IPS DF 19.7 (cell line): Measurements from ENCODE around the gene UFD1.

Source experiments
- DNase-seq: peaks from one replicate; pipeline ENCODE4 v3.0.0-alpha.2; 2013; ENCODE audit warnings: low read depth, low spot score

The UFD1 gene

GRCh38 chr22:19471572-19471971, 7.4 kb downstream of the UFD1 start:
- no peak for DNase-seq

GRCh38 chr22:19470010-19470409, 9.0 kb downstream of the UFD1 start:
- DNase-seq = no peak

DNA sequence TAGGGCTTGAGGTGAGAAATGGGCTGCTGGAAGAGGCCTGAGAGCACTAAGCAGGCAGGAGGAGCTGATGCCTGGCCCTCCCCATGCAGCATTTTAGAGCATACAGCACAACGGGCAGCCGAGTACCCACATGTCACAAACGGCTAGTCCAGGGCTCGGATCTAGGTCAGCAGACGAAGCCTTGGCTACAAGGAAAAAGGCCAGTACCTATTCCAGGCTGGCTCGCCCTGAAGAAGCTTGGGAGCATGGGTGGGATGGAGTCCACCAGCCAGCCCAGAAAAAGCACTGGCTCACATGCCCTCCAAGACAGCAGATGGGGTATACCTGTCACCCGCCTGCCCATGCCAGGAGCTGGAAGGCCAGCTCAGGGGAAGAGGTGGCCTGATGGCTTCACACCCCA, 9.6 kb downstream of the UFD1 start:
- no peak for DNase-seq

DNA sequence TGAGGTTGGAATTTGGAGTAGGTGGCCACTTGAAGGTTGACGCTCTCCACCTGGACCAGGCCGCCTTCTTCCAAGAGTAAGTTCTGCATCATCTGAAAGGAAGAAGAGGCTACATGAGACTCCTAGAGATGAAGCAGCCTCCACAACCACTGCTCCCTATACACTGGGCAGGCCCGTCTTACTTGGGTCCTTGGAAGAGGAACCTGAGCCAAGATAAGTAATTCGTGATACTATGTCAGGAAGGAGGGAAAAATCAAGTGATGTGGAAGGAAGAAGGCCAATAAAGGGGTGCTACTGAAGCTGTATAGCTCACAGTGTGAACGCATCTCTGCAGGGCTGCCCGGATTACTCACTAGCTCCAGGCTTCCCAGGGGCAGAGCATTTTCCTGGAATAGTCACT, 11.1 kb downstream of the UFD1 start:
- no peak for DNase-seq

GRCh38 chr22:19466848-19467752, 11.9 kb downstream of the UFD1 start:
- no peak for DNase-seq

DNA sequence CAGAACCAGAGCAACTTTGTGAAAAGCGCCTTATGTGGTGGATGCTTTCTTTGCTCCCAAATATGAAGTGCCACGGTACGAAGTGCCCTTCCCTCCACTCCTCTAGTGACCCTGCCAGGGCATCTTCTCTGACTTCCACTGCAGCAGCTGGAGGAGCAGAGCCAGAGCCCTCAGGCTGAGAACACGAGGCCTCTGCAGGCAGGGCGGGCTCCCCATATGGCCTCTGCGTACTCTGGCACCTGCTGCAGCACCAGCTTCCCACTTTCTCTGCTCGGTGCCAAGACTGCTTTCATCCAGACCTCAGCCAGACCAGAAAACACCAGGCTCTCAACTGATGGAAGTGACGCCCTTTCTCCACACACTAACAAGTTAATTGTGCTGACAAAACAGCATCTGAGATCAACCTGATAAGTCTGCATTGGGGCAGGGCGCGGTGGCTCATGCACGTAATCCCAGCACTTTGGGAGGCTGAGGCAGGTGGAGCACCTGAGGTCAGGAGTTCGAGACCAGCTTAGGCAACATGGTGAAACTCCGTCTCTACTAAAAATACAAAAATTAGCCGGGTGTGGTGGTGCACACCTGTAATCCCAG, 12.8 kb downstream of the UFD1 start:
- DNase-seq = no peak

DNA sequence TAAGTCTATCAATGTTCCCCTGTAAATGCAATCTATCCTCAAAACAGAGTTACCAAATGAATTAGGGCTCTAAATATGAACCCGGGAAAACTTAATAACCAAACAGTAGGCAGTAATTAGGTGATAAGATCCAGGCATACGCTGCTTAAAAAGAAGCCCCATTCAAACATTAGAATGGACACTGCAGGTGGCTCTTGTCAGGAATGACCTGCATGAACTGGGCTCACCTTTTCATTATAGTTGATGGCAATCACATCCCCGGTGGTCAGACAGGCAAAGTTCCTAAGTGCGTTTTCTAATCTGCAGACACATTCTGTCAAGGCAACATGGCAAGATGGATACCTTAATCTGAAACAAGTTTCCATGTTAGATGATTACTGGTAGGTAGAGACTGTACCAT, 14.0 kb downstream of the UFD1 start:
- no peak for DNase-seq

DNA sequence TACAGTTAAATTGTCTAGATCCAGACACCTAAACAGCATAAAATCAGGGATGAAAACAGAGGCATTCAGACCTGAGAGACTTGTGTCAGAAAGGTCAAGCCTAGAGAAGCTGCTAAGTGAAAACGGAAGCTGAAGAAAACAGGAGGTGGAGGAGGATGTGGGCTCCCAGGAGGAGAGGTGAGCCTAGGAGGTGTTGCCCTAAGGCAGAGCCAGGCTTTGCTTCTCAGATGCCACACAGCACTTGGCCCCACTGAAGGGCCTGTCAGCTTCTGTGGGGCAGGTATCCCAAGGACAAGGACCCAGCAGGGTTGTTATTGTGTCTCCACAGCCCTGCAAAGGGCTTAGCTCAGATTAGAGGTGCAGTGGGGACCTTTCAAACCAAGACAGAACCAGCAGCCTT, 14.4 kb downstream of the UFD1 start:
- DNase-seq = no peak

GRCh38 chr22:19463491-19464469, 15.2 kb downstream of the UFD1 start:
- DNase-seq = no peak

DNA sequence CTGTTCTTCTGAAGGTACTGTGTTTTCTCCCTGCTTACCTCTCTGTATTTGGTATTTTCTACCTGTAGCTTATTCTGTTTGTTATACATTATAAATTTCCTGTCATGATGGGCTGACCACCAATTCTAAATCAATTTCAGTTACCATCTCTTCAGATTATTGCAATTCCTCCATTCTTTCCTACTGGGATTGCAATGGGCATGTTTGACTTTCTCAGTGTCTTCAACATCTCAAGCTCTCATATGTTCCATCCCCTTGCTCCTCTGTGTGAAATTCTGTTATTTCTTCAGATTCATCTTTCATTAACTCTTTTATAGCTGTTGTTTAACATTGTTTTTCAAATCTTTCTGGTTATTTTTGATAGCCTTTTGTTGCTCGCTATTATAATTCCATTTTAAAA, 16.0 kb downstream of the UFD1 start:
- no peak for DNase-seq

GRCh38 chr22:19461506-19461905, 17.5 kb downstream of the UFD1 start:
- DNase-seq = no peak

- DNase-seq = no peak
These were observed 19.0 kb downstream of the UFD1 start for GRCh38 chr22:19460036-19460435.

GRCh38 chr22:19457828-19458428, 21.1 kb downstream of the UFD1 start:
- no peak for DNase-seq

DNA sequence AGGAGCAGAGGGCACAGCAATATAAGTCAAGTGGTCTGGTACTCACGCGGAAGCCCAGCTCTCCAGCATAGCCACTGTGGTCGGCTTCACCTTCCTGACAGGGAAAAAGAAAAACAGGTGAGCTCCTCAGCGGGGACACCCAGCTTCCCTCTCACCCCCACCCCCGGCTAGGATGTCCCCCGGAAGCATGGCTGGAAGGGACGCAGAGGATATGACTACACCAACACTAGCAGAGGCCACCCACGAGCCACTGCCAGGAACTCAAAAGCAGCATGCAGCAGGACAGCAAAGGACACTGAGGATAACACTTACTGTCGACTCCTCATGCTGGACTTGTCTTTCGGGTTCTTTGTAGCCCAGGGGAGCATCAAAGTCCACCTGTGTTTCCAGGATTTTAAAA, 22.5 kb downstream of the UFD1 start:
- no peak for DNase-seq

DNA sequence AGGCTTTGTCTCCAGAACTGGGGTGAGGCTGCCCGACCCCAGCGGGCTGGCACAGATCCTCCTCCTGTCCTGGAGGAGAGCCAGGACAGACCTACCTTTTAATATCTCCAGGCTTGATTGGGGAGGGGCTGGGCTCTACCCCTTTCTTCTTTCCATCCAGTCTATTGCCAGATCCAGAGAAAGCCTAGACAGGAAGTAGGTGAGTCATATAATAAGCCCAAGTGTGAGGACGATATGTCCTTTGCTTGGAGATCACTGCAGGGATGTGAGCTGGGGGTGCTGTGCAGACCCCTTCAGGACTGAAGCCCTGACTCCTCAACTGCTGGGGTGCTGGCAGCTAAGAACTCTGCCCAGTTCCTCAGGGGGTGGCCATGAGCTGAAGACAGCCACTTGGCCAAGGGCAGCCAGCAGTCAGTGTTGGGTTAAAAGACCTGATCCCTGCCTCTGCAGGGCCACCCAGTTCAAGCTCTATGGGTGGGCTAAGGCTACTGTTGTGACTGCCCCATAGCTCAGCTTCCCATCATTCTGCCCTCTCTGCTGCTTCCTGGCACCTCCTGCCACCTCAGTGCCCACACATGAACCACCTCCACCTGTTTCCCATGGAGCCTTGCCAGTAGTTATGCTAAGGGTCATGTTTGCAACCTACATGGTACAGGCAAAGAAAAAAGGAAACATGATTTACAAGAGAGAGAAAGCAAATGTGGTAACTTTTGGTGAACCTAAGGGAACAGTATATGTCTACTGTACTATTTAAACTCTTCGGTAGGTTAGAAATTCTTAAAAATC, 23.2 kb downstream of the UFD1 start:
- no peak for DNase-seq

DNA sequence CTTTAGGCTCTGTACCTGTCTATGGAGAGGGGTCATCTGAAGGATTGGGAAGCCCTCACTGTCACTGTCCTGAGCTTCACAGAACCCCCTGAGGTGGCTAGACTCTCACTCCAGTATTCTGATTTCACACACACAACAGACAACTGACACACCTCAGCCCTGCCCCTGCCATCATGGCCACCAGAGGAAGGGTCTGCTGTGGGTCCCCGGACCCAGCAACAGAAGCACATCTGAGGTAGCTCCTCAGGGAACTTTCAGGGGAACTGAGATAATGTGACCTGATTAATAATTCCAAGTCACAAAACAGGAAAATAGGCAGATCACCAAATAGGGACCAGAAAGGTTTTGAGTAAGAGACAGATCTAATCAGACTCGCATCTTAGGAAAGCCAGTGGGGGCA, 24.0 kb downstream of the UFD1 start:
- DNase-seq = no peak

DNA sequence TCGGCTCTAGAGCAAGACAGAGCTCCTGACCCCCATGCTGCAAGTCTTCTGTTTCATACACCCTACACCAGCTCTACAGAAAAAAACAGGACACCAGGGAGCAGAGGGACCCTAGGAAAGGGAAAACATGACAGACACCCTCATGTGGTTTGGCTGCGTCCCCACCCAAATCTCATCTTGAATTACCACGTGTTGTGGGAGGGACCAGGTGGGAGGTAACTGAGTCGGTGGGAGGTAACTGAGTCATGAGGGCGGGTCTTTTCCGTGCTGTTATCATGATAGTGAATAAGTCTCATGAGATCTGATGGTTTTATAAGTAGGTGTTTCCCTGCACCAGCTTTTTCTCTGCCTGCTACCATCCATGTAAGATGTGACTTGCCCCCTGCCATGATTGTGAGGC, 24.8 kb downstream of the UFD1 start:
- no peak for DNase-seq

GRCh38 chr22:19453718-19454117, 25.3 kb downstream of the UFD1 start:
- no peak for DNase-seq

DNA sequence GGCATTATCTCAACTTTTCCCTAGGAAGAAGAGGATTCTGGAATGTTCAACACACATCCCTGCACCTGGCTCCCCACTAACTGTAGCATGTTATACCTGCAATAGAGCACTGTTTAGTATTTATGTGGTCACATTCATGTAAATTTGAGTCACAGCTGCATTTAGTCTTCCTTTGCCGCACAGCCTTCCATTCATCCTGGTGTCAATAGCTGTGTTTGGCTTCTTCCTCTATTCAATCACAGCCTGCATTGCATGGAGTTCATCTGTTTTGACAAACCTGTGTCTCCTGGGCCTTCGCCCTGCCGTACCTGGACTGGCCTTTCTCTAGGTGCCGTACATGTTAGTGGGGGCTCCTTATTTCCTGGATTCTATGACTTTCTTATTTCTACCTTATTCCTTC, 27.4 kb downstream of the UFD1 start:
- DNase-seq = no peak

DNA sequence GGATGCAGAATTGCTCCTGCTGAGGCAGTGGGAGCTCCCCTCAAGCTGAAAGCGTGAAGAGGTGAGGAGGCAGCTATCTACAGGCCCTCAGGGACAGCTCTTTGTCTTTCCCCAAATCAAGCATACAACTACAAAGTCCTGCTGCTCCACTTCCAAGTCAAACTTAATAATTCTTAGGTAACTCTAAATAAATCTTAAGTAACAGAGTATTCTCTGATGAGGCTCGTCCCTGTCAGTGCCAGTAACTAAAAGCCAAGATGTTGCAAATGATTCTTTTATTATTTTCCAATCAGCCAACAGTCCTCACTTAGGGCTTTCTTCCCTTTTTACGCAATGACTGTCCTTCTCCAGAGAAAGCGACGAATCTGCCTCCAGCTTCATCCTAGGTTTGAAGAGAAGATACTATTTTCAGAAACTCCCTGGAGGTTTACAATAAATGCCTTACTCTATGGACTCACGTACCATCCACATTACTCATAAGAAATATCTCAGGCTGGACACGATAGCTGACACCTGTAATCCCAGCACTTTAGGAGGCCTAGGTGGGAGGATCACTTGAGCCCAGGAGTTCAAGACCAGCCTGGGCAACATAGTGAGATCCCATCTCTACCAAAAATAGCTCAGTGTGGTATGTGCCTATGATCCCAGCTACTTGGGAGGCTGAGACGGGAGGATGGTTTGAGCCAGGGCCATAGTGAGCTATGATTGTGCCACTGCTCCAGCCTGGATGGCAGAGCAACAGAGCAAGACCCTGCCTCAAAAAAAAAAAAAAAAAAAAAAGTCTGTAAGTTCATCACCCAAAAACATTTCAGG, 28.4 kb downstream of the UFD1 start:
- no peak for DNase-seq
